Bronchial epithelial cell (primary cell): Measurements from ENCODE around the gene RAB5A. TPM values are rescaled to one million over a fixed set of nuclear protein-coding genes. Genes with fewer than 3 reads are reported as not detected.
A peak's percentile ranks its signal among the peaks of the same experiment; 100 is the strongest.

Source experiments
- DNase-seq: peaks from one replicate; pipeline ENCODE4 v3.0.0-alpha.2; 2010; ENCODE audit warnings: low read depth
- FAIRE-seq: peaks from 2 replicates; lab custom pipeline; 2011; peaks lifted over from hg19 to GRCh38; lab: Jason Lieb, UNC
- H3K27me3 ChIP-seq: 2 replicates; pipeline ENCODE4 v1.5.1; 2011; ENCODE audit warnings: low read length; ENCODE audit not compliant: control insufficient read depth, insufficient read depth
- H3K36me3 ChIP-seq: 2 replicates; pipeline ENCODE4 v1.5.1; 2011; ENCODE audit warnings: low read length; ENCODE audit not compliant: control insufficient read depth, insufficient read depth
- H3K4me3 ChIP-seq: 2 replicates; pipeline ENCODE4 v1.5.1; 2011; ENCODE audit warnings: mild to moderate bottlenecking, low read depth, low read length, control low read depth
- total RNA-seq: library from RNA; depleted of rRNA; stranded (reverse); fragments of >200 nt; gene quantifications from 2 replicates; pipeline ENCODE4 v1.2.1, GENCODE V29; 2014
- TF ChIP-seq, protein P1 (sequence below): IDR thresholded peaks from 2 replicates; pipeline ENCODE4 v1.5.1; 2011; ENCODE audit warnings: mild to moderate bottlenecking, moderate library complexity, low read length, control low read depth, inconsistent platforms; ENCODE audit not compliant: insufficient read depth, severe bottlenecking

The RAB5A gene
- total RNA-seq, 1 donor from 2014 or later = 43.7 TPM

DNA sequence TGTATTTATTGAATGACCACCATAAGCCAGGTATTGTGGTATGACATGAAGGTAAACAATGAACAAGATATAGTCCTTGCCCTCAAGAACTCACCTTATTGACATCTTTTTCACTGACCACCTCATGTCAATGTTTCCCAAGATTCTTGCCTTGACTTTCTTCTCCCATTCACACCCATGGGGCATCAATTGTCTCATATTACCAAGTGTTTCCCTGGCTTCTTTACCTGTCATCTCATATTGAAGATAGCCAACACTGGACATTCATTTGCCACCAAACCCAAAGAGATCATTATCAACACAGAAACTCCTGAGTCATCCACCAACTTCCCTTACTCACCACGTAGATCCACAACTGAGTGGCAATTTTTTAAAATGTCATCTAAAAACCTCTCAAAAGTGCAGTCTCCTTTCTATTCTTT is 15.1 kb upstream of the RAB5A start:
- Histone ChIP-seq H3K36me3 (no peaks in the 10 kb centered on the region), H3K4me3 (no peak overlapping the region), H3K27me3 (no peaks in the 10 kb centered on the region)
- TF ChIP-seq, protein P1, sequence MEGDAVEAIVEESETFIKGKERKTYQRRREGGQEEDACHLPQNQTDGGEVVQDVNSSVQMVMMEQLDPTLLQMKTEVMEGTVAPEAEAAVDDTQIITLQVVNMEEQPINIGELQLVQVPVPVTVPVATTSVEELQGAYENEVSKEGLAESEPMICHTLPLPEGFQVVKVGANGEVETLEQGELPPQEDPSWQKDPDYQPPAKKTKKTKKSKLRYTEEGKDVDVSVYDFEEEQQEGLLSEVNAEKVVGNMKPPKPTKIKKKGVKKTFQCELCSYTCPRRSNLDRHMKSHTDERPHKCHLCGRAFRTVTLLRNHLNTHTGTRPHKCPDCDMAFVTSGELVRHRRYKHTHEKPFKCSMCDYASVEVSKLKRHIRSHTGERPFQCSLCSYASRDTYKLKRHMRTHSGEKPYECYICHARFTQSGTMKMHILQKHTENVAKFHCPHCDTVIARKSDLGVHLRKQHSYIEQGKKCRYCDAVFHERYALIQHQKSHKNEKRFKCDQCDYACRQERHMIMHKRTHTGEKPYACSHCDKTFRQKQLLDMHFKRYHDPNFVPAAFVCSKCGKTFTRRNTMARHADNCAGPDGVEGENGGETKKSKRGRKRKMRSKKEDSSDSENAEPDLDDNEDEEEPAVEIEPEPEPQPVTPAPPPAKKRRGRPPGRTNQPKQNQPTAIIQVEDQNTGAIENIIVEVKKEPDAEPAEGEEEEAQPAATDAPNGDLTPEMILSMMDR = no peak
- no peak for FAIRE-seq
- DNase-seq = peak; percentile 46

DNA sequence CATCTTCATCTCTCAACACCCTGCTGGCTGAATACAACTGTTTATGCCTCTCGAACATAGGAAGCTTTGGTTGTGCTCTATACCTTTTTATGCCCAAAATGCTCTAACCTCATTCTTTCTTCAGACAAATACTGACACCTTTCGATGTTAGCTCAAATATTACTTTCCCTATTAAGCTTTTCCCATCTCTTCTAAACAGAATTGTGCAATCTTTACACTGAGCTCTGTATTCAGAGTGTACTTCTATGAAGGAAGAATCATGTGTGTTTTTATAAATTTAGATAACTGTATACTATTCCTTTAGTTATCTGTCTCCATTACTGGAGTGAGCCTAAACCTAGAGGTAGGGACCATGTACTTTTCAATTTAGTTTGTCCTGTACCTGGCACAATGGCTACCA is 14.5 kb upstream of the RAB5A start:
- FAIRE-seq (no peak), DNase-seq (no peak)
- no peaks in the 10 kb centered on the region for H3K27me3 ChIP-seq
- TF ChIP-seq, protein P1 = no peak
- H3K36me3 ChIP-seq = no peaks in the 10 kb centered on the region
- no peak overlapping the region for H3K4me3 ChIP-seq

DNA sequence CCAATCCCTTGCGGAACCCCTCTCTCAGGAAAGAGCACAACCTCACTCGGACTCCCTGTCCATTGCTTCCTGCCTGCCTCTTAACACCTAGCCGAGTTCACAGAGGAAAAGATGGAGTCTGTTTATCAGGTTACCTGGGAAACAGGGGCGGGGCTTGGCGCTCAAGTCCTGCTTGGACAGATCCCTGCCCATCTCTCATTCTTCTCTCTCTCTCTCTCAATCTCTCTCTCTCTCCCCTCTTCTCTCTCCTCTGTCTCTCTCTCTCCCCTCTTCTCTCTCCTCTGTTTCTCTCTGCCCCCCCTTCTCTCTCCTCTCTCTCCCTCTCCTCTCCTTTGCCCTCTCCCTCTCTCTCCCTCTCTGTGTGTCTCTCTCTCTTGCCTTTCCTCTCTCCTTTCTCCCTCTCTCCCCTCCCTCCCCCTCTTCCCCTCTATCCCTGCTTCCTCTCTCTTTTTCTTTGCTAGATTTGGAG is 12.8 kb upstream of the RAB5A start, which contains the start of gene EFHB:
EFHB (minus strand) TSS at position 120 of the 469 bp plus-strand sequence. CDS start 199 bp downstream, outside the sequence.
- peak; percentile 76 for FAIRE-seq
- H3K36me3 ChIP-seq = no peaks in the 10 kb centered on the region
- peak; percentile 78 for DNase-seq
- TF ChIP-seq, protein P1 = no peak
- no peaks in the 10 kb centered on the region for H3K27me3 ChIP-seq
- H3K4me3 ChIP-seq = no peak within 1 kb of the TSS

GRCh38 chr3:19937459-19938294 is 9.2 kb upstream of the RAB5A start:
- DNase-seq = peak; percentile 34
- Histone ChIP-seq H3K4me3 (no peak overlapping the region), H3K27me3 (no peaks in the 10 kb centered on the region), H3K36me3 (no peaks in the 10 kb centered on the region)
- TF ChIP-seq, protein P1 = no peak
- no peak for FAIRE-seq

GRCh38 chr3:19938295-19938627 is 8.6 kb upstream of the RAB5A start:
- H3K36me3 ChIP-seq = no peaks in the 10 kb centered on the region
- DNase-seq = no peak
- TF ChIP-seq, protein P1 = no peak
- no peaks in the 10 kb centered on the region for H3K27me3 ChIP-seq
- no peak for FAIRE-seq
- no peak overlapping the region for H3K4me3 ChIP-seq
